ACC112 (cell line): ENCODE measurements around the gene CEP43.

Experiments used
- H2AFZ ChIP-seq: fragments of 200-600 bp; sonication (generic); one replicate; pipeline ENCODE4 v1.6.0; 2017; ENCODE audit warnings: antibody characterized with exemption, low read length; ENCODE audit not compliant: unreplicated experiment
- H3K27ac ChIP-seq: fragments of 200-600 bp; sonication (generic); 2 replicates; pipeline ENCODE4 v1.5.1; 2014; ENCODE audit warnings: low read depth, mild to moderate bottlenecking, antibody characterized with exemption, low read length, moderate library complexity
- H3K27me3 ChIP-seq: fragments of 200-600 bp; sonication (generic); 2 replicates; pipeline ENCODE4 v1.6.1; 2014; ENCODE audit warnings: mild to moderate bottlenecking, antibody characterized with exemption, low read length, moderate library complexity, mixed read lengths; ENCODE audit not compliant: insufficient read depth
- H3K36me3 ChIP-seq: fragments of 200-600 bp; sonication (generic); 2 replicates; pipeline ENCODE4 v1.6.1; 2016; ENCODE audit warnings: mild to moderate bottlenecking, antibody characterized with exemption, low read length, moderate library complexity, mixed read lengths; ENCODE audit not compliant: insufficient read depth
- H3K4me1 ChIP-seq: fragments of 200-600 bp; sonication (generic); one replicate; pipeline ENCODE4 v1.6.1; 2016; ENCODE audit warnings: low read length, mixed read lengths; ENCODE audit not compliant: insufficient read depth, unreplicated experiment, control insufficient read depth
- H3K4me3 ChIP-seq: fragments of 200-600 bp; sonication (generic); 2 replicates; pipeline ENCODE4 v1.5.1; 2014; ENCODE audit warnings: mild to moderate bottlenecking, low read depth, low read length
- H3K79me2 ChIP-seq: fragments of 200-600 bp; sonication (generic); one replicate; pipeline ENCODE4 v1.6.0; 2016; ENCODE audit warnings: low read length; ENCODE audit not compliant: control insufficient read depth, unreplicated experiment, insufficient read depth

Gene CEP43

GRCh38 chr6:166970776-166971175 lies 28.4 kb upstream of the CEP43 start:
- no peak overlapping the region for H3K4me3 ChIP-seq
- no peaks in the 10 kb centered on the region for H3K4me1 ChIP-seq
- no peak overlapping the region for H3K27ac ChIP-seq
- peaks cover 30% of the 10 kb centered on the region for H3K36me3 ChIP-seq
- no peak overlapping the region for H2AFZ ChIP-seq
- no peaks in the 10 kb centered on the region for H3K79me2 ChIP-seq
- no peaks in the 10 kb centered on the region for H3K27me3 ChIP-seq

DNA sequence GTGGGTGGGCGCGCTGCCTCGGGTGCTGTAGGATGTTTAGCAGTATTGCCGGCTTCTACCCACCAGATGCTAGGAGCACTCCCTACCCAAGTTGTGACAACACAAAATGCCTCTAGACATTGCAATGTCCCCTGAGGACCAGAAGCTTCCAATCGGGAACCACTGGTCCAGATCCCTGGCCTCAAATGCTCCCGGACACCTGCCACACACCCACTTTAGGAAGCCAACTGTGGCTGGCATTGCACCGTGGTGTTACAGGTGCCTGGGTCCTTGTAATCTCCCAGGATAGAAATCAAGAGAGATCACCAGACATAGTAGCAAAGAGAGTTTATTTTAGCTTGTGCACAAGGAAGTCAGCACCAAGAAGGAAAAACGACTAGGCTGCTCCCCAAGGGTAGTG lies 27.9 kb upstream of the CEP43 start:
- Histone ChIP-seq H3K79me2 (no peaks in the 10 kb centered on the region), H3K4me3 (no peak overlapping the region), H3K36me3 (peaks cover 30% of the 10 kb centered on the region), H3K4me1 (no peaks in the 10 kb centered on the region), H3K27me3 (no peaks in the 10 kb centered on the region), H2AFZ (no peak overlapping the region), H3K27ac (no peak overlapping the region)

DNA sequence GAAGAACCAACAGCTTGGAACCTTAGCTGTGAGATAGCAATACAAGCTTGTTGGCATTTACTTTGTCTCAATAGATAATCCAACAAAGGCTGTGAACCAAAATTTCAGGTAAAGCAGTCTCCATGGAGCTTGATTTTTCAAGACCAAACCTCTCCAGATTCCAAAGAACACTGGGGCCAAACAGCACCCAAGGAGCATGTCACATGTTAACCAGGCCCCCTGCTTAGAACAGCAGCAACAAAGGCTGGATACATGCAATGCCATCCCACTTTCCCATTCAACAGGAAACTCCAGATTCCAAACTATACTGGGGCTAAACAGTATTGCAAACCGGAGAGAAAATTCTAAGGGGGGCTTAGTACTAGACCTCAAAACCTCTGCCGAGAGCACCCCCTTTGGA lies 27.1 kb upstream of the CEP43 start:
- Histone ChIP-seq H3K36me3 (peaks cover 30% of the 10 kb centered on the region), H2AFZ (no peak overlapping the region), H3K27ac (no peak overlapping the region), H3K27me3 (no peaks in the 10 kb centered on the region), H3K4me3 (no peak overlapping the region), H3K4me1 (no peaks in the 10 kb centered on the region), H3K79me2 (no peaks in the 10 kb centered on the region)

DNA sequence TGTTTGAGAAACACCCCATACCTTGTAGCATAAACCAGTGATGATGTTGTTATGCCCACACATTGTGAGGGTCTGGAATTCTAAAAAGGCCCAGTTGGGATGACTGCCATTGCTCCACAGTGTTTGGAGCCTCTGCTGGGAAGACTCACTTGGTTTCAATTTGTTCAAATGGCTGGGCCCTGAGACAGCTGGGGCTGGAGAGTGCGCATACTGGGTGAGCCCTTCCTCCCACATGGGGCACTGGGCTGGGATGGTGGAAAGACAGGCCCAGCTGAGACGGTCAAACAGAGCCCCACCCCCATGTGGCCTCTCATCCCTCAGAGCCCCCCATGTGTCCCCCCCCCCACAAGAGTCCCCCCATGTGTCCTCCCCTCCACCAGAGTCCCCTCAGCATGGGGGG lies 22.6 kb upstream of the CEP43 start:
- no peaks in the 10 kb centered on the region for H3K27me3 ChIP-seq
- peaks cover 14% of the 10 kb centered on the region for H3K4me1 ChIP-seq
- H3K79me2 ChIP-seq = peaks cover 2% of the 10 kb centered on the region
- H3K36me3 ChIP-seq = peaks cover 10% of the 10 kb centered on the region; the same call in 1 of the 2 replicates
- H2AFZ ChIP-seq = no peak overlapping the region
- no peak overlapping the region for H3K27ac ChIP-seq
- no peak overlapping the region for H3K4me3 ChIP-seq

GRCh38 chr6:166977621-166978525 lies 21.3 kb upstream of the CEP43 start:
- Histone ChIP-seq H3K36me3 (no peaks in the 10 kb centered on the region), H3K79me2 (peaks cover 2% of the 10 kb centered on the region), H3K4me3 (peak overlapping the region; percentile 34; the same call in 1 of the 2 replicates), H3K27ac (peak overlapping the region; percentile 49), H2AFZ (peak overlapping the region; percentile 64), H3K27me3 (no peaks in the 10 kb centered on the region), H3K4me1 (peaks cover 14% of the 10 kb centered on the region)

DNA sequence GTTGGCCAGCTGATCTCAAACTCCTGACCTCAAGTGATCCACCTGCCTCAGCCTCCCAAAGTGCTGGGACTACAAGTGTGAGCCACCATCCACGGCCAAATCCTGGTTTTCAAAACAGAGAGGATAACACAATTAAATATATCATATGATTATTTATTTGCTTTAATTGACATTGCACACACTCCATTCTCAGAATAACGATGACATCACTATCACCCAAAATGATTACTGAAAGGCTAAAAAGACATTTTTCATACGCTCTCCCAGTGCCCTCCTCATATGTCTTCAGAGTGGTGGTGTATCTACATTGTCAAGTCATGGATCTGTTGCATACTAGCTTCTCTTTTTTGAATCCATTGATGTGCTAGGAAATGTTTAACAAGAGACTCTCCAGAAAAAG lies 18.5 kb upstream of the CEP43 start:
- no peaks in the 10 kb centered on the region for H3K27me3 ChIP-seq
- no peaks in the 10 kb centered on the region for H3K36me3 ChIP-seq
- peaks cover 14% of the 10 kb centered on the region for H3K4me1 ChIP-seq
- peaks cover 5% of the 10 kb centered on the region for H3K79me2 ChIP-seq
- H3K27ac ChIP-seq = no peak overlapping the region
- H2AFZ ChIP-seq = no peak overlapping the region
- H3K4me3 ChIP-seq = no peak overlapping the region

DNA sequence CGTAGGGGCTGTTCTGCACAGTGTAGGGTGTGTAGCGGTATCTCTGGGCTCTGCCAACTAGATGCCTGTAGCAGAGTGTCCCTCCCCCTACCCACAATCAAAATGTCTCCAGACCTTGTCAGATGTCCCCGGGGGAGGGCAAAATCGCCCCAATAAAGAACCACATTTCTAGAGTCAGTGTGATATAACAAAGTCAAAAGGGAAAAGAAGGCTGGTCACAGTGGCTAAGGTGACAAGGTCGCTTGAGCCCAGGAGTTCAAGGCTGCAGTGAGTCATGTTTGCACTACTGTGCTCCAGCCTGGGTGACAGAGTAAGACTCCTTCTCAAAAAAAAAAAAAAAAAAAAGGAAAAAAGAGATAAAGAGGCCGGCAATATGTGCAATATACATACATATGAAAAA lies 11.7 kb upstream of the CEP43 start:
- H3K27me3 ChIP-seq = no peaks in the 10 kb centered on the region
- H3K79me2 ChIP-seq = peaks cover 31% of the 10 kb centered on the region
- H3K4me1 ChIP-seq = no peaks in the 10 kb centered on the region
- H3K36me3 ChIP-seq = no peaks in the 10 kb centered on the region
- no peak overlapping the region for H2AFZ ChIP-seq
- no peak overlapping the region for H3K27ac ChIP-seq
- H3K4me3 ChIP-seq = no peak overlapping the region

DNA sequence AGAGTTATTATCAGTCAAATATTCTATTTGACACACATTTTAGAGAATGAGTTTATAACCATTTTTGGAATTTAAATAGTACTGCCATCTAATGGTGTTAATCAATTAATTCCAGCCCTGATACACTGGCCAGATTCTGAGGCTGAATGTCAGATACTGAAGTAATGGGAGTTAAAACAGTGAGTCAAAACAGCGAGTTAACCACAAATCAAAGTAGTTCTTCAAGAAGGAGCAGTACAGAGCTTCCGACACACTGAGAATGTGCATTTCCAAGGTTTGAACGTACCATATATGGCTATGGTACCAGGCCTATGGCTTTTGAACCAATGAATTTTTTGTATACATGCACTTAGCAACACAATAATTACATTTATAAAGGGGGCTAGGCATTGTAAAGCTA lies 11.3 kb upstream of the CEP43 start:
- Histone ChIP-seq H3K36me3 (no peaks in the 10 kb centered on the region), H3K4me1 (no peaks in the 10 kb centered on the region), H3K27me3 (no peaks in the 10 kb centered on the region), H3K4me3 (no peak overlapping the region), H3K27ac (no peak overlapping the region), H2AFZ (no peak overlapping the region), H3K79me2 (peaks cover 35% of the 10 kb centered on the region)

DNA sequence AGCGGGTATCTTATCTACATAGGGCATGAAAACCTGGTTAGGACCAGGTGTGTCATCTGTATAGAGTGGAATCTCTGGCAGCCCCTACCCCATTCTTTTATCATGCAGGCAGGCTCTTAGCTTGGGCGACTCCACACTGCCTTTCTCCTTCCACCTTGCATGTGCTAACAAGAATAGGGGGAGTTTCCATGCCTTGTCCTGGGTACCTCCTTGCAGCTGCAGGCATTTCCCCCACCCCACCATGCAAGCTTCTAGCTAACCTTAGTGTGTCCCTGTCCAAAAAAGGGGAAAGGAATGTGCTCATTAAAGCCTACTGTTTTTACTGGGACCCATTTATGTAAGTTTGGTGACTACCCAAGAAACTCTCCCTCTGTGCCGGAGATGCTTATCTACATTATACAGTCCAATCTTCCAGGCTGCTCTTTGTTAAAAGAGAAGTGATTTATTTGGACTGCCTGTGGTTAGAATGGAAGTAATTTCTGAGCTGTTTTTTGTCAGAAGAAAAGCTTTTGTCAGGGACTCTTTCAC lies 10.5 kb upstream of the CEP43 start:
- Histone ChIP-seq H3K79me2 (peaks cover 40% of the 10 kb centered on the region), H3K4me3 (no peak overlapping the region), H3K27ac (no peak overlapping the region), H2AFZ (no peak overlapping the region), H3K36me3 (no peaks in the 10 kb centered on the region), H3K27me3 (no peaks in the 10 kb centered on the region), H3K4me1 (no peaks in the 10 kb centered on the region)

GRCh38 chr6:166989427-166990032 lies 9.7 kb upstream of the CEP43 start:
- H3K4me1 ChIP-seq = no peaks in the 10 kb centered on the region
- no peak overlapping the region for H3K4me3 ChIP-seq
- no peaks in the 10 kb centered on the region for H3K36me3 ChIP-seq
- no peak overlapping the region for H2AFZ ChIP-seq
- no peaks in the 10 kb centered on the region for H3K27me3 ChIP-seq
- H3K79me2 ChIP-seq = peaks cover 47% of the 10 kb centered on the region
- H3K27ac ChIP-seq = no peak overlapping the region

- no peaks in the 10 kb centered on the region for H3K36me3 ChIP-seq
- no peaks in the 10 kb centered on the region for H3K27me3 ChIP-seq
- H2AFZ ChIP-seq = no peak overlapping the region
- peaks cover 23% of the 10 kb centered on the region for H3K4me1 ChIP-seq
- no peak overlapping the region for H3K27ac ChIP-seq
- no peak overlapping the region for H3K4me3 ChIP-seq
- H3K79me2 ChIP-seq = peaks cover 73% of the 10 kb centered on the region
Observed at GRCh38 chr6:166996406-166996805, 2.8 kb upstream of the CEP43 start.
